ENCODE results near the gene IL7R. TPM values are rescaled to one million over a fixed set of nuclear protein-coding genes. Genes with fewer than 3 reads are reported as not detected.

Gene IL7R
- total and polyA plus RNA-seq, 2 donors from 2014 or later = 0.34 to 53.7 TPM

GRCh38 chr5:35849860-35850259, 6.8 kb upstream of the IL7R start:
- no peak for TF ChIP-seq CTCF (IDR thresholded peaks at IDR 0.05; ENCODE audit: borderline replicate concordance, extremely low read depth, insufficient read depth)
- H3K27ac ChIP-seq (ENCODE audit: low read depth in 2 of 2, low read length in 2 of 2) = no peak overlapping the region
- no peaks in the 10 kb centered on the region for H3K27me3 ChIP-seq (ENCODE audit: control insufficient read depth, insufficient read depth, low read length)
- FAIRE-seq (no peak), DNase-seq (no peak)
- H3K4me3 ChIP-seq (ENCODE audit: low read length in 3 of 3) = no peak overlapping the region
- peaks cover 0 to 3% (median 0%) of the 10 kb centered on the region in 3 donors for H3K9me3 ChIP-seq (ENCODE audit: control insufficient read depth in 2 of 3, insufficient read depth in 1 of 3, low read length in 3 of 3)
- no peak overlapping the region for H3K9ac ChIP-seq (ENCODE audit: low read length in 3 of 3)
- no peaks in the 10 kb centered on the region for H3K36me3 ChIP-seq (ENCODE audit: control insufficient read depth in 2 of 3, insufficient read depth in 3 of 3, low read length in 3 of 3)
- H3K4me1 ChIP-seq (ENCODE audit: control insufficient read depth in 2 of 3, insufficient read depth in 2 of 3, low read depth in 1 of 3, low read length in 3 of 3) = peaks cover 0 to 2% (median 0%) of the 10 kb centered on the region in 3 donors
- intact Hi-C loops (cut with DNase I) = no loop called here

- Histone ChIP-seq H3K9me3 (ENCODE audit: control insufficient read depth in 2 of 3, insufficient read depth in 1 of 3, low read length in 3 of 3) (no peaks in the 10 kb centered on the region), H3K9ac (ENCODE audit: low read length in 3 of 3) (no peak overlapping the region), H3K27me3 (ENCODE audit: control insufficient read depth, insufficient read depth, low read length) (no peaks in the 10 kb centered on the region), H3K27ac (ENCODE audit: low read depth in 2 of 2, low read length in 2 of 2) (no peak overlapping the region), H3K4me1 (ENCODE audit: control insufficient read depth in 2 of 3, insufficient read depth in 2 of 3, low read depth in 1 of 3, low read length in 3 of 3) (peaks cover 0 to 2% (median 0%) of the 10 kb centered on the region in 3 donors), H3K36me3 (ENCODE audit: control insufficient read depth in 2 of 3, insufficient read depth in 3 of 3, low read length in 3 of 3) (no peaks in the 10 kb centered on the region), H3K4me3 (ENCODE audit: low read length in 3 of 3) (peak overlapping the region in 2 of 3 donors; percentile 48 to 49)
- FAIRE-seq (no peak), DNase-seq (peak in 2 of 5 donors; percentile 3 to 7)
- TF ChIP-seq CTCF (IDR thresholded peaks at IDR 0.05; ENCODE audit: borderline replicate concordance, extremely low read depth, insufficient read depth) = no peak
- intact Hi-C loops (cut with DNase I) = no loop called here
Measured at GRCh38 chr5:35850967-35851680, 5.6 kb upstream of the IL7R start.

- no peaks in the 10 kb centered on the region for H3K36me3 ChIP-seq (ENCODE audit: control insufficient read depth in 2 of 3, insufficient read depth in 3 of 3, low read length in 3 of 3)
- no peak overlapping the region for H3K27ac ChIP-seq (ENCODE audit: low read depth in 2 of 2, low read length in 2 of 2)
- no peak for DNase-seq
- H3K27me3 ChIP-seq (ENCODE audit: control insufficient read depth, insufficient read depth, low read length) = no peaks in the 10 kb centered on the region
- no peak for TF ChIP-seq CTCF (IDR thresholded peaks at IDR 0.05; ENCODE audit: borderline replicate concordance, extremely low read depth, insufficient read depth)
- H3K9me3 ChIP-seq (ENCODE audit: control insufficient read depth in 2 of 3, insufficient read depth in 1 of 3, low read length in 3 of 3) = no peaks in the 10 kb centered on the region
- FAIRE-seq = no peak
- intact Hi-C loops (cut with DNase I) = no loop called here
- H3K4me3 ChIP-seq (ENCODE audit: low read length in 3 of 3) = no peak overlapping the region
- H3K4me1 ChIP-seq (ENCODE audit: control insufficient read depth in 2 of 3, insufficient read depth in 2 of 3, low read depth in 1 of 3, low read length in 3 of 3) = peaks cover 0 to 2% (median 0%) of the 10 kb centered on the region in 3 donors
- no peak overlapping the region for H3K9ac ChIP-seq (ENCODE audit: low read length in 3 of 3)
Measured at GRCh38 chr5:35852084-35852734, 4.5 kb upstream of the IL7R start.

Data from kidney (tissue), 14 donors.